HG02884 (cell line): ENCODE data around the gene MRPS23.

ENCODE experiments used
- ATAC-seq: cut with Tn5 transposase; IDR thresholded peaks from one replicate; pipeline ENCODE4 v1.9.1; 2021; ENCODE audit warnings: mild to moderate bottlenecking, moderate library complexity; ENCODE audit not compliant: unreplicated experiment

Gene MRPS23

GRCh38 chr17:57803021-57803420 is 46.8 kb downstream of the MRPS23 start:
- no peak for ATAC-seq

GRCh38 chr17:57801044-57801711 is 48.7 kb downstream of the MRPS23 start:
- no peak for ATAC-seq

- ATAC-seq, result no peak
Measured at GRCh38 chr17:57794841-57795240, 55.0 kb downstream of the MRPS23 start.

GRCh38 chr17:57788725-57789124 is 61.1 kb downstream of the MRPS23 start:
- ATAC-seq, result no peak

GRCh38 chr17:57785022-57785421 is 64.8 kb downstream of the MRPS23 start:
- ATAC-seq, result no peak
